GM19395 (cell line): Measurements from ENCODE around the gene PLPPR1.

Source experiments
- ATAC-seq: cut with Tn5 transposase; IDR thresholded peaks from one replicate; pipeline ENCODE4 v1.9.1; 2021; ENCODE audit warnings: mild to moderate bottlenecking, moderate library complexity; ENCODE audit not compliant: unreplicated experiment

The PLPPR1 gene

GRCh38 chr9:101336091-101336490 lies 307.6 kb downstream of the PLPPR1 start:
- ATAC-seq = no peak

GRCh38 chr9:101337237-101337636 lies 308.7 kb downstream of the PLPPR1 start:
- ATAC-seq = no peak

DNA sequence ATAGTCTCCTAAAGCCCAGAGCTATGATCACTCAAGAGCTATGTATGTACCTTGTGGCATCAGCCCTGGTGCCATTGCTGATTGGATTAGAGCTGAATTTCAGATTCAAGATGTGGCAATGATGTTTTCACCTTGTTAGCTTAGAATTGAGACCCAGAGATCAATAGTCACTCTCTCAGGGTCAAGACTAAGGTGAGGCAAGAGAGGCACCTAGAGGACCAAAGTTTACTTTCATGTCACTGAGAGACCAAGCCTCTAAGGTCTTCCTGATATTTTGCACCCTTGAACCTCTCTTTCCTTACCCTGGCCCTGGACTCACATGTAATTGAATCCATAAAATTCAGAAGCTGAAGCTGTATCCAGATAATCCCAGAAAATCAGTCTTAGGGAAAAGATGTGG lies 313.4 kb downstream of the PLPPR1 start:
- no peak for ATAC-seq

DNA sequence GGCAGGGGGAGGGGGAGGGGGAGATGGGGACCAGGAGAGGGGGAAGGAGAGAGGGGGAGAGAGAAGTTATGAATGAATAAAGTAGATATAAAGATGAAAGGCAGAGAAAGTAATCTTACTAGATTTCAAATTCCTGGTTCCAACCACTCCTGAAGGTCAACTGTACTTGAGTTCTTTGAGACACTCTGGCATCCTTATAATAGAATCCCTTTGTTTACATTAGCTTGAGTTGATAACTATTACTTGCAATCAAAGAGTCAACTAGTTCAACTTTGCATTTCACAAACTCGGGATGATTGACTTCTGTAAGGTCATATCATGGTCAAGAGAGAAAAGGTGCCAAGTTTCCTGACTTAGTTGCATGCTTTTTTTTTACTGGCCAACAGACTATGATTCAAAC lies 314.1 kb downstream of the PLPPR1 start:
- no peak for ATAC-seq

- no peak for ATAC-seq
Measured at GRCh38 chr9:101350285-101350684, 321.8 kb downstream of the PLPPR1 start.

- ATAC-seq = no peak
Measured at GRCh38 chr9:101352892-101353463, 324.5 kb downstream of the PLPPR1 start.

DNA sequence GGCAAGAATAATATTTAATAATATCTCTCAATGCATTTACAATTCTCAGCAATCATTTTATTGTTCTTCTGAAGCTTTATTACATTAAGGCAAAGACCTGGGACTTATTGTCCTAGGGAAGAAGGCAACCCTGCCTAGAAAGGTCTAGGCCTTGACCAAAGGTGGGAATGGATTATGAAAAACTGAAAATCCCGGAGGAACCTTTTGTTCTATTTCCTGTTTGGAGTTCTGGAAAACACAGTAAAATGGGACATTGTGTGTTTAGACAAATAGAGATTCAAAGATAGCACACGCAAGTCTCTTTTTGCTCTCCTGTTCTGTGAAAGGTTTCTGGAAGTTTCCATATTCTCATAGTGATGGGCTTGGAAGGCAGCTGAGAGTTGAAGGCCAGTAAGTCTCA lies 325.2 kb downstream of the PLPPR1 start:
- no peak for ATAC-seq

DNA sequence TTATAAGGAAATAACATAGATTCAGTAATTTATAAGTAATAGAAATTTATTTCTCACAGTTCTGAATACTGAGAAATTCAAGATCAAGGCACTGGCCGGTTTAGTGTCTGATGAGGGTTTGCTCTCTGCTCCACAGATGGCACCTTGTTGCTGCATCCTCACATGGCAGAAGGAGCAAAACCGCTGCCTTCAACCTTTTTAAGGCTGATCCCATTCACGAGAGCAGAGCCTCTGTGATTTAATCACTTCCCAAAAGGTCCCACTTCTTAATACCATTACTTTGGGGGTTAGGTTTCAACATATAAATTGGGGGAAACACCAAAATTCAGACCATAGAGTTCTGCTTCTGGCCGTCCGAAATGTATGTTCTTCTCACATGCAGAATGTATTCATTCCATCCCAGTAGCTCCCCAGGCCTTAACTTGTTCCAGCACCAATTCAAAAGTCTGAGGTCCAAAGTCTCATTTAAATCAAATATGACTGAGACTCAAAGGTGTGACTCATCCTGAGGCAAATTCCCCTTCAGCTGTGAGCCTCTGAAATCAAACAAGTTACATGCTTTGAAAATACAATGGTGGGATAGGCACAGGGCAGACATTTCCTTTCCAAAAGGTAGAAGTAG lies 325.7 kb downstream of the PLPPR1 start:
- no peak for ATAC-seq

- no peak for ATAC-seq
Measured at GRCh38 chr9:101354765-101355708, 326.5 kb downstream of the PLPPR1 start.

GRCh38 chr9:101356619-101357018 lies 328.1 kb downstream of the PLPPR1 start:
- no peak for ATAC-seq

DNA sequence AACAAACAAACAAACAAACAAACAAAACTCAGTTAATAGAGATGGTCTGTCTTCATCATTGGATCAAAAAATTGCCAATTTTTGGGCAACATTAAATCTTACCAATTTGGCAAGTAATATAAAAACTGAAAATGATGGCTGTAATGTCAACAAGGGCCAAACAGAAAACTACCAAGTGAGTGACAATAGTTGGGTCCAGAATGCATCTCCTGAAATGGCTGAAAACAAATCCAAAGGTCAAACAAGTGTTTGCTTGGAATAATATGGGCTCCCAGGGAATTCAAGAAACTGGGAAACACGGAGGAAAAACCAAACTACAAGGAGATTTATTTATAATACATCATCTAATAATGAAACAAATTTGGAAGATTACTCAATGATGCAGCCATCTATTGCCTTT lies 331.2 kb downstream of the PLPPR1 start:
- no peak for ATAC-seq

DNA sequence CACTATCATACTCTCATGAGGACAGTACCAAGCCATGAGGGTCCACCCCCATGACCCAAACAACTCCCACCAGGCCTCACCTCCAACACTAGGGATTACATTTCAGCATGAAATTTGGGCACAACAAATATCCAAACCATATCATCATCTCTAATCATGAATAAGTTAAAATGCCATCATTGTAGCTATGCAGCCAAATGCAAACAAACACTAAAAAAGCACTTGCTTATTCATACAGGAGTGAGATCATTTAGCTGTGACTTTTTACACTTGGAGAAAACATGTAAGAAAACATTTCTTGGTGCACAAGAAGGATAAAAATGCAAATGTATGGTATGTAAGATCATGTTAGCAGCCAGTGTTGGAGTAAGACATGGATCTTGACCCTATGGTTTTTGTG lies 332.1 kb downstream of the PLPPR1 start:
- no peak for ATAC-seq

DNA sequence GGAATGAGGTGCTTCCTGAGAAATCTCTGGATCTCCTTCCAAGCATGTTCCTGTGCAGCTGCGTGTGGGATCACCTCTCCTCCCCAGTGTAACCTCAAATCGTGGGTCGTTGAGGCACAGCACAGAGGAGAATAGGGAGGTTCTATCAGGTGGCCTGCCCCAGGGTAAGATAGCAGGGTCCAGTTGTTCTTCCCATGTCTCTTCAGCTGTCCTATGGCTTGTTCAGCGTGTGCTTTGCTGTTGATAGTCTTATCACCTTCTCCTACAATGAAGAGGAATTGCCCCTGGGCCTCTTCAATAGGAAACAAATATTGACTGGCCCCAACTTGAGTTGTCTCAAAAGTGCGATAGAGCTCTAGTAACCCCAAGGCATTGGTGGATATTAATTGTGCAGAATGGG lies 333.9 kb downstream of the PLPPR1 start:
- no peak for ATAC-seq

- ATAC-seq = no peak
Measured at GRCh38 chr9:101365181-101365580, 336.7 kb downstream of the PLPPR1 start.

DNA sequence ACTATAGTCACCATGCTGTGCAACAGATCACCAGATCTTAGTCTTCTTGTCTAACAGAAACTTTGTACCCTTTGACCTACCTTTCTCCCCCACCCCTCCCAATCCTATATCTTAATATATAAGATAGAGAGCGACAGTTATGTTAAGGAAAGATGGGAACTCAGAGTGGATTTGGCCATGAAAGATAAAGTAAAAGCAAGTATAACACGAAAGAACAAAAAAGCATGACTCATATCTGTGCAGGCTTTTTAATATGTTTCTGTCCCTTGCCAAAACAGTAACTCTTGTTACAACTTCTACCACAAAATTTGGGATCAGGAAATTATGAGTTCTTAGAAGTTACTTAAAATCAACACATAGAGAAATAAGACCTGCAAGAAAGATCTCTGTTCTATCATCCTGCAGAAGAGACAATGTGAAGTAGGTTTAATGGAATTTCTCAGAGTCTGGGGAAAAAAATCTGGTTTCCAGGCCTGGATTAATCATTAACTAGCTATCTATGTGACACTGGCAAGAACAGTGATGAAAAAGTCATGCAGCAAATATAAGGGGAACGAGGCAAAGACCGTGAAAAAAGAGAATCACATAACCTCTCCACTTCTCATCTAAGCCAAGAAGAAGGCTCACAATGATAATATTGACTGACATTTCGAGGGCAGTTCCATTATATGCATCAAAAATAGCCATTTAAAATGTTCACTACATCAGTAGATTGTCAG lies 337.7 kb downstream of the PLPPR1 start:
- no peak for ATAC-seq

DNA sequence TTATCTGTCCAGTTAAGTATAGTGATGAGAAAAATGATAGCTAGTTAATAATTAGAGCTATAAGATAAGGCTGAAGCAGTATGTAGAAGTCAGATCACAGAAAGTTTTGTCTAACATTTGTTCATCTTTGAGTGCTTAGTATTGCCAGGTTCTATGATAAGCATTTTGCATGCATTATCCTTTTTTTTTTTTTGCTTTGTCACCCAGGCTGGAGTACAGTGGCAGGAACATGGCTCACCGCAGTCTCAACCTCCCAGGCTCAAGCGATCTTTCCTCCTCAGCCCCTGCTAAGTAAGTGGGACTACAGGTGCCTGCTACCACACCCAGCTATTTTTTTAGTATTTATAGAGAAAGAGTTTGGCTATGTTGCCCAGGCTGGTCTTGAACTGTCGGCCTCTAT lies 338.8 kb downstream of the PLPPR1 start:
- ATAC-seq = no peak

DNA sequence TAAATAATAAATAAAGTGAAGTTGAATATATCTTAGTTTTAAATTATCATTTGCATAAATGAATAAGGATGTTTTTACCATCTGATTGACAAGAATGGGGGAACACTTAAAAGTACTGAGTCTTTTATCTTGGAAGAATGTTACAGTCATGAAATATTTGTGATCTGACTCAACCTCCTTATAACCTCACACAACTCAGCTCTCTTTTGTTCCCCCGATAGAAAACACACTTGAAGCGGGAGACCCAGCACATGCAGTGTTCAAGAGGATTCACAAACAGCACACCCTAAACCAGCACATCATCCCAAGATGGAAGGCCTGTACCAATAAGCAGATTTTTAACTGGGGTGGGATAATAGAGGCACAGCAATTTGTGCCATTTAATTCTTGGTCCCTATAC lies 340.8 kb downstream of the PLPPR1 start:
- no peak for ATAC-seq

- ATAC-seq = no peak
Measured at GRCh38 chr9:101369884-101370531, 341.5 kb downstream of the PLPPR1 start.

DNA sequence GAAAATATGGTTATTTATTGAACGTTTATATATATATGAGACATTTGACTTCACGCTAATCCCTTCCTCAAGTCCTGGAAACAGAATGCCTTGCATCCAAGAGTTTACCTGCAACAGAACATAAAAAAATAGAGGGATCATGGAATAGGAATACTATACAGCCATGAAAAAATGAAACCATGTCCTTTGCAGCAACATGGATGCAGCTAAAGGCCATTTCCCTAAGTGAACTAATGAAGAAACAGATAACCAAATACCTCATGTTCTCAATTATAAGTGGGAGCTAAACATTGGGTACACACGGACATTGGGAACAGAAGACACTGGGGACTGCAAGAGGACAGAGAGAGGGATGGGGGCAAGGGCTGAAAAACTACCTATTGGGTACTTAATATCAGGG lies 343.3 kb downstream of the PLPPR1 start:
- no peak for ATAC-seq

DNA sequence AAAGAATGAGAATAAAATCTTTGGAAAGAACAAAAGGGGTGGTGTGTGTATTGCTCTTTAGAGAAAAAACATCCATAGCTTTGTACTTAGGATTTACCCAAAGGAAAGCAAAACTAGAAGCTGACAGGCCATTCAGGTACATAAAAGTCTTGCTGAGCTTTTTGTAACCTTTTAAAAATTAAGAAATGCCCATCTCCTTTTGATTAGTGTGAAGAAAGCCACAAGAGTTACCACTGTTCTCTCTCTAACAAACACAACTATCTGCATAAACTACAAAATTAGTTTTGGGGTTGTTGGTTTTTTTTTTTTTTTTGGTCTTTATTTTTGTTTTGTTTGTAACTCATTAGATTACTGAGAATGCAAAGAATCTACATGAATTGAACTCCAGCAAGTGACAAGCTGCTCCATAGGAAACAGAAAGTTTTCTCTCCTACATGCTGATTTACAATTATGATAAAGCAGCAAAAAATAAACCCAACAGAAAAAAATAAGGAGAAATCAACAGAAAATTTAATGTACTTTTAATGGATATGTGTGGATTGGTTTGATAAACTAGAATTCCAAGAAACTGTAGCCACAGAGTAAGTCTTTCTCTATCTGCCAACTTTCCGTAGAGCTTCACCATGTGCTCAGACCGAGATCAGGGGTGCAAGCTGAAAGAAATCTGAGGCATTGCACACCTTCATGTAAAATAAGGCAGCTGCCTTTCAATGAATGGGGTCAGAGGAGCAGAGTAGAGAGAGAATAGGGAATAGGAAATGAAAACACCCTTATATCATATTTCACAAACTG lies 344.0 kb downstream of the PLPPR1 start:
- ATAC-seq = no peak
